Suprapubic skin (tissue), 4 donors: ENCODE results near the gene BIVM. TPM values are rescaled to one million over a fixed set of nuclear protein-coding genes. Genes with fewer than 3 reads are reported as not detected.

ENCODE experiments used
- DNase-seq, 2 donors: peaks; one replicate each; pipeline ENCODE4 v3.0.0-alpha.2; 2019; ENCODE audit warnings: low spot score in 2 of 2
- H3K27ac ChIP-seq: fragments of 200-600 bp; sonication (generic); one replicate; pipeline ENCODE4 v1.5.1; 2019
- H3K27me3 ChIP-seq: fragments of 200-600 bp; sonication (generic); one replicate; pipeline ENCODE4 v1.5.1; 2019
- H3K36me3 ChIP-seq: fragments of 200-600 bp; sonication (generic); one replicate; pipeline ENCODE4 v1.5.1; 2019
- H3K4me1 ChIP-seq: fragments of 200-600 bp; sonication (generic); one replicate; pipeline ENCODE4 v1.5.1; 2019
- H3K4me3 ChIP-seq: fragments of 200-600 bp; sonication (generic); one replicate; pipeline ENCODE4 v1.5.1; 2019; ENCODE audit warnings: mild to moderate bottlenecking
- H3K9me3 ChIP-seq: fragments of 200-600 bp; sonication (generic); one replicate; pipeline ENCODE4 v1.5.1; 2019
- EP300 ChIP-seq: sonication (generic); formaldehyde crosslinking; IDR thresholded peaks from one replicate; pipeline ENCODE4 v1.6.1; 2017; ENCODE audit warnings: antibody characterized with exemption
- POLR2A ChIP-seq, 2 donors: fragments of 450-650 bp; IDR thresholded peaks; one replicate each; pipeline ENCODE4 v1.6.1; 2017; ENCODE audit warnings: antibody characterized with exemption in 2 of 2, mild to moderate bottlenecking in 2 of 2, moderate library complexity in 2 of 2
- POLR2AphosphoS5 ChIP-seq, 3 donors: sonication (generic); formaldehyde crosslinking; IDR thresholded peaks; one replicate each; pipeline ENCODE4 v1.6.1; 2017; ENCODE audit warnings: antibody characterized with exemption in 3 of 3
- WGBS: methylation state at CpG from one replicate; pipeline ENCODE4 v1.1.5; 2018; 5-methylcytosine and 5-hydroxymethylcytosine counted together
- total RNA-seq, 4 donors: library from RNA; depleted of rRNA; stranded (reverse); fragments of >200 nt; gene quantifications; one replicate each; pipeline ENCODE4 v1.1.0, GENCODE V29; 2016
- TF ChIP-seq, protein P1 (sequence below), 2 donors: fragments of 200-600 bp in 1 of 2; fragments of 450-650 bp in 1 of 2; sonication (generic) in 1 of 2; IDR thresholded peaks; one replicate each; pipeline ENCODE4 v1.5.1; 2016 to 2019; ENCODE audit warnings: antibody characterized with exemption in 2 of 2, mild to moderate bottlenecking in 1 of 2, moderate library complexity in 1 of 2

Gene BIVM
- total RNA-seq, 4 donors from 2014 or later: 3.3 to 21.1 (median 7.3) TPM

DNA sequence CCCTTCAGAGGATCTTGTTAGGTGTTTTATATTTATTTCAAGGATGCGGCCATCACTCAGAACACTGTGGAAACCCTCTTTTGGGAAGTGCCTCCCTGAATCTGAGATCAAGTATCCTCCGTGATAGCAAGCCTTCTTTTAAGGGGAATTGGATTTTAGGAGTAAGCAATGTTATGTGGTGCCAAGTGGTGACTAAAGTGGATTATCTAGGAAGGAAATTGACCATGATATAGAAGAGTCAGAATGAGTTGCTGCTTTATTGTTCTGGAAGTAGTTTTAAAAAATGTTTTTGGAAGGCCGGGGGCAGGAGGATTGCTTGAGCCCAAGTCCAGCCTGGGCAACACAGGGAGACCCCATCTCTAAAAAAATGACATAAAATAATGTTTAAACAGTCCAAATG, 53.6 kb downstream of the BIVM start:
- H3K9me3 ChIP-seq: no peaks in the 10 kb centered on the region
- TF ChIP-seq, protein P1, sequence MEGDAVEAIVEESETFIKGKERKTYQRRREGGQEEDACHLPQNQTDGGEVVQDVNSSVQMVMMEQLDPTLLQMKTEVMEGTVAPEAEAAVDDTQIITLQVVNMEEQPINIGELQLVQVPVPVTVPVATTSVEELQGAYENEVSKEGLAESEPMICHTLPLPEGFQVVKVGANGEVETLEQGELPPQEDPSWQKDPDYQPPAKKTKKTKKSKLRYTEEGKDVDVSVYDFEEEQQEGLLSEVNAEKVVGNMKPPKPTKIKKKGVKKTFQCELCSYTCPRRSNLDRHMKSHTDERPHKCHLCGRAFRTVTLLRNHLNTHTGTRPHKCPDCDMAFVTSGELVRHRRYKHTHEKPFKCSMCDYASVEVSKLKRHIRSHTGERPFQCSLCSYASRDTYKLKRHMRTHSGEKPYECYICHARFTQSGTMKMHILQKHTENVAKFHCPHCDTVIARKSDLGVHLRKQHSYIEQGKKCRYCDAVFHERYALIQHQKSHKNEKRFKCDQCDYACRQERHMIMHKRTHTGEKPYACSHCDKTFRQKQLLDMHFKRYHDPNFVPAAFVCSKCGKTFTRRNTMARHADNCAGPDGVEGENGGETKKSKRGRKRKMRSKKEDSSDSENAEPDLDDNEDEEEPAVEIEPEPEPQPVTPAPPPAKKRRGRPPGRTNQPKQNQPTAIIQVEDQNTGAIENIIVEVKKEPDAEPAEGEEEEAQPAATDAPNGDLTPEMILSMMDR (IDR thresholded peaks at IDR 0.05): no peak
- TF ChIP-seq EP300 (no peak), POLR2A (IDR thresholded peaks at IDR 0.05) (no peak), POLR2AphosphoS5 (IDR thresholded peaks at IDR 0.05) (no peak)
- WGBS: 91% methylated on average over 3 of the region's 3 CpGs
- H3K4me3 ChIP-seq: no peak overlapping the region
- H3K4me1 ChIP-seq: peaks cover 18% of the 10 kb centered on the region
- H3K36me3 ChIP-seq: peaks cover 47% of the 10 kb centered on the region
- no peak overlapping the region for H3K27ac ChIP-seq
- no peaks in the 10 kb centered on the region for H3K27me3 ChIP-seq
- no peak for DNase-seq

GRCh38 chr13:102854675-102855074, 55.8 kb downstream of the BIVM start:
- DNase-seq: no peak
- TF ChIP-seq, protein P1 (IDR thresholded peaks at IDR 0.05): no peak
- TF ChIP-seq EP300: no peak
- TF ChIP-seq POLR2A (IDR thresholded peaks at IDR 0.05): no peak
- no peak for TF ChIP-seq POLR2AphosphoS5 (IDR thresholded peaks at IDR 0.05)
- WGBS: 80% methylated on average over 7 of the region's 7 CpGs
- no peak overlapping the region for H3K4me3 ChIP-seq
- no peaks in the 10 kb centered on the region for H3K9me3 ChIP-seq
- peaks cover 8% of the 10 kb centered on the region for H3K4me1 ChIP-seq
- no peak overlapping the region for H3K27ac ChIP-seq
- peaks cover 68% of the 10 kb centered on the region for H3K36me3 ChIP-seq
- no peaks in the 10 kb centered on the region for H3K27me3 ChIP-seq

GRCh38 chr13:102856557-102856956, 57.6 kb downstream of the BIVM start:
- whole genome bisulfite sequencing: 47% methylated on average over 6 of the region's 6 CpGs
- TF ChIP-seq, protein P1 (IDR thresholded peaks at IDR 0.05): no peak
- TF ChIP-seq POLR2A (IDR thresholded peaks at IDR 0.05) (no peak), EP300 (no peak), POLR2AphosphoS5 (IDR thresholded peaks at IDR 0.05) (no peak)

GRCh38 chr13:102862624-102863210, 63.8 kb downstream of the BIVM start:
- Histone ChIP-seq H3K4me1 (no peaks in the 10 kb centered on the region), H3K9me3 (no peaks in the 10 kb centered on the region), H3K27ac (no peak overlapping the region), H3K4me3 (no peak overlapping the region), H3K27me3 (no peaks in the 10 kb centered on the region), H3K36me3 (peaks cover 100% of the 10 kb centered on the region)
- DNase-seq: no peak
- no peak for TF ChIP-seq POLR2A (IDR thresholded peaks at IDR 0.05)
- no peak for TF ChIP-seq EP300
- TF ChIP-seq POLR2AphosphoS5 (IDR thresholded peaks at IDR 0.05): no peak
- TF ChIP-seq, protein P1 (IDR thresholded peaks at IDR 0.05): no peak
- WGBS: 89% methylated on average over 13 of the region's 13 CpGs

More at GRCh38 chr13:102856557-102856956, 57.6 kb downstream of the BIVM start:
- no peak overlapping the region for H3K27ac ChIP-seq
- H3K4me1 ChIP-seq: peaks cover 3% of the 10 kb centered on the region
- H3K9me3 ChIP-seq: no peaks in the 10 kb centered on the region
- H3K4me3 ChIP-seq: no peak overlapping the region
- H3K27me3 ChIP-seq: no peaks in the 10 kb centered on the region
- DNase-seq: no peak
- peaks cover 87% of the 10 kb centered on the region for H3K36me3 ChIP-seq

- H3K9me3 ChIP-seq: no peaks in the 10 kb centered on the region
- 90% methylated on average over 4 of the region's 4 CpGs for WGBS
- H3K4me3 ChIP-seq: no peak overlapping the region
- H3K4me1 ChIP-seq: no peaks in the 10 kb centered on the region
- no peak for DNase-seq
- peaks cover 100% of the 10 kb centered on the region for H3K36me3 ChIP-seq
- TF ChIP-seq POLR2A (IDR thresholded peaks at IDR 0.05): no peak
- TF ChIP-seq, protein P1 (IDR thresholded peaks at IDR 0.05): no peak
- TF ChIP-seq POLR2AphosphoS5 (IDR thresholded peaks at IDR 0.05): no peak
- TF ChIP-seq EP300: no peak
- H3K27ac ChIP-seq: no peak overlapping the region
- no peaks in the 10 kb centered on the region for H3K27me3 ChIP-seq
Observed at GRCh38 chr13:102863590-102863989, 64.7 kb downstream of the BIVM start.
